ENCODE measurements around the gene ADSS1.

The ADSS1 gene

GRCh38 chr14:104682107-104682593 lies 41.9 kb upstream of the ADSS1 start:
- Histone ChIP-seq H3K27me3 (ENCODE audit: control insufficient read depth, insufficient read depth, low read length) (no peaks in the 10 kb centered on the region), H3K36me3 (ENCODE audit: control insufficient read depth, insufficient read depth, low read length) (no peaks in the 10 kb centered on the region), H3K9ac (ENCODE audit: low read length) (peak overlapping the region; percentile 1), H3K4me3 (ENCODE audit: low read length) (peak overlapping the region; percentile 44), H3K4me1 (ENCODE audit: control insufficient read depth, insufficient read depth, low read length) (peaks cover 32% of the 10 kb centered on the region), H3K27ac (ENCODE audit: low read depth, low read length) (peak overlapping the region; percentile 47)

GRCh38 chr14:104683653-104684448 lies 40.2 kb upstream of the ADSS1 start:
- Histone ChIP-seq H3K4me1 (ENCODE audit: control insufficient read depth, insufficient read depth, low read length) (peaks cover 28% of the 10 kb centered on the region), H3K27me3 (ENCODE audit: control insufficient read depth, insufficient read depth, low read length) (no peaks in the 10 kb centered on the region), H3K36me3 (ENCODE audit: control insufficient read depth, insufficient read depth, low read length) (no peaks in the 10 kb centered on the region), H3K27ac (ENCODE audit: low read depth, low read length) (no peak overlapping the region), H3K9ac (ENCODE audit: low read length) (no peak overlapping the region), H3K4me3 (ENCODE audit: low read length) (no peak overlapping the region)

- no peaks in the 10 kb centered on the region for H3K36me3 ChIP-seq (ENCODE audit: control insufficient read depth, insufficient read depth, low read length)
- H3K9ac ChIP-seq (ENCODE audit: low read length) = no peak overlapping the region
- no peak overlapping the region for H3K27ac ChIP-seq (ENCODE audit: low read depth, low read length)
- no peak overlapping the region for H3K4me3 ChIP-seq (ENCODE audit: low read length)
- H3K27me3 ChIP-seq (ENCODE audit: control insufficient read depth, insufficient read depth, low read length) = no peaks in the 10 kb centered on the region
- H3K4me1 ChIP-seq (ENCODE audit: control insufficient read depth, insufficient read depth, low read length) = peaks cover 27% of the 10 kb centered on the region
These were observed 39.6 kb upstream of the ADSS1 start for GRCh38 chr14:104684449-104684821.

- H3K27ac ChIP-seq (ENCODE audit: low read depth, low read length) = no peak overlapping the region
- H3K4me3 ChIP-seq (ENCODE audit: low read length) = no peak overlapping the region
- no peak overlapping the region for H3K9ac ChIP-seq (ENCODE audit: low read length)
- peaks cover 25% of the 10 kb centered on the region for H3K4me1 ChIP-seq (ENCODE audit: control insufficient read depth, insufficient read depth, low read length)
- no peaks in the 10 kb centered on the region for H3K27me3 ChIP-seq (ENCODE audit: control insufficient read depth, insufficient read depth, low read length)
- H3K36me3 ChIP-seq (ENCODE audit: control insufficient read depth, insufficient read depth, low read length) = no peaks in the 10 kb centered on the region
These were observed 38.6 kb upstream of the ADSS1 start for GRCh38 chr14:104685216-104685997.

GRCh38 chr14:104685998-104686610 lies 37.9 kb upstream of the ADSS1 start:
- no peak overlapping the region for H3K9ac ChIP-seq (ENCODE audit: low read length)
- no peak overlapping the region for H3K4me3 ChIP-seq (ENCODE audit: low read length)
- H3K4me1 ChIP-seq (ENCODE audit: control insufficient read depth, insufficient read depth, low read length) = peaks cover 25% of the 10 kb centered on the region
- H3K27ac ChIP-seq (ENCODE audit: low read depth, low read length) = no peak overlapping the region
- no peaks in the 10 kb centered on the region for H3K36me3 ChIP-seq (ENCODE audit: control insufficient read depth, insufficient read depth, low read length)
- H3K27me3 ChIP-seq (ENCODE audit: control insufficient read depth, insufficient read depth, low read length) = no peaks in the 10 kb centered on the region

GRCh38 chr14:104686624-104687517 lies 37.2 kb upstream of the ADSS1 start:
- H3K27ac ChIP-seq (ENCODE audit: low read depth, low read length) = no peak overlapping the region
- H3K9ac ChIP-seq (ENCODE audit: low read length) = no peak overlapping the region

GRCh38 chr14:104687601-104688504 lies 36.2 kb upstream of the ADSS1 start:
- Histone ChIP-seq H3K27me3 (ENCODE audit: control insufficient read depth, insufficient read depth, low read length) (no peaks in the 10 kb centered on the region), H3K36me3 (ENCODE audit: control insufficient read depth, insufficient read depth, low read length) (peaks cover 6% of the 10 kb centered on the region), H3K9ac (ENCODE audit: low read length) (peak overlapping the region; percentile 32), H3K27ac (ENCODE audit: low read depth, low read length) (peak overlapping the region; percentile 29), H3K4me3 (ENCODE audit: low read length) (peak overlapping the region; percentile 65), H3K4me1 (ENCODE audit: control insufficient read depth, insufficient read depth, low read length) (peaks cover 23% of the 10 kb centered on the region)

More at GRCh38 chr14:104686624-104687517, 37.2 kb upstream of the ADSS1 start:
- no peak overlapping the region for H3K4me3 ChIP-seq (ENCODE audit: low read length)
- H3K27me3 ChIP-seq (ENCODE audit: control insufficient read depth, insufficient read depth, low read length) = no peaks in the 10 kb centered on the region
- peaks cover 4% of the 10 kb centered on the region for H3K36me3 ChIP-seq (ENCODE audit: control insufficient read depth, insufficient read depth, low read length)
- H3K4me1 ChIP-seq (ENCODE audit: control insufficient read depth, insufficient read depth, low read length) = peaks cover 23% of the 10 kb centered on the region

- Histone ChIP-seq H3K9ac (ENCODE audit: low read length) (peak overlapping the region; percentile 32), H3K4me3 (ENCODE audit: low read length) (peak overlapping the region; percentile 65), H3K27me3 (ENCODE audit: control insufficient read depth, insufficient read depth, low read length) (no peaks in the 10 kb centered on the region), H3K27ac (ENCODE audit: low read depth, low read length) (peak overlapping the region; percentile 76), H3K36me3 (ENCODE audit: control insufficient read depth, insufficient read depth, low read length) (peaks cover 6% of the 10 kb centered on the region), H3K4me1 (ENCODE audit: control insufficient read depth, insufficient read depth, low read length) (peaks cover 23% of the 10 kb centered on the region)
These were observed 35.4 kb upstream of the ADSS1 start for GRCh38 chr14:104688505-104689108.

GRCh38 chr14:104689109-104689880 lies 34.7 kb upstream of the ADSS1 start, which contains the start of gene INF2:
TSS of gene INF2 (plus strand) at chr14:104689618. CDS start at chr14:104701366, 11,748 bp downstream.
- H3K4me1 ChIP-seq (ENCODE audit: control insufficient read depth, insufficient read depth, low read length) = peaks cover 25% of the 10 kb centered on the region
- H3K9ac ChIP-seq (ENCODE audit: low read length) = peak within 1 kb of the TSS; percentile 71

More at GRCh38 chr14:104689109-104689880, 34.7 kb upstream of the ADSS1 start, which contains the start of gene INF2:
- H3K27me3 ChIP-seq (ENCODE audit: control insufficient read depth, insufficient read depth, low read length) = no peaks in the 10 kb centered on the region
- peak within 1 kb of the TSS; percentile 76 for H3K27ac ChIP-seq (ENCODE audit: low read depth, low read length)
- peaks cover 7% of the 10 kb centered on the region for H3K36me3 ChIP-seq (ENCODE audit: control insufficient read depth, insufficient read depth, low read length)
- peak within 1 kb of the TSS; percentile 84 for H3K4me3 ChIP-seq (ENCODE audit: low read length)
